Progenitor cell of endocrine pancreas (in vitro differentiated cells): ENCODE data around the gene C20orf204. TPM values are rescaled to one million over a fixed set of nuclear protein-coding genes. Genes with fewer than 3 reads are reported as not detected.

Source experiments
- DNase-seq: peaks from one replicate; pipeline ENCODE4 v3.0.0; 2021; ENCODE audit warnings: low spot score; ENCODE audit not compliant: unreplicated experiment
- H3K27ac Mint-ChIP-seq: 2 replicates; pipeline ENCODE4 v1.8.0; 2021; ENCODE audit warnings: mild to moderate bottlenecking, moderate library complexity, mixed read lengths
- H3K27me3 Mint-ChIP-seq: 2 replicates; pipeline ENCODE4 v1.8.0; 2021; ENCODE audit warnings: mixed read lengths
- H3K36me3 Mint-ChIP-seq: 2 replicates; pipeline ENCODE4 v1.8.0; 2022; ENCODE audit warnings: mixed read lengths; ENCODE audit not compliant: insufficient read depth
- H3K4me1 Mint-ChIP-seq: 2 replicates; pipeline ENCODE4 v1.8.0; 2021; ENCODE audit warnings: low read depth, mixed read lengths
- H3K4me3 Mint-ChIP-seq: 2 replicates; pipeline ENCODE4 v1.8.0; 2021; ENCODE audit warnings: low read depth, mild to moderate bottlenecking, moderate library complexity, mixed read lengths
- H3K9me3 Mint-ChIP-seq: 2 replicates; pipeline ENCODE4 v1.8.0; 2021; ENCODE audit warnings: low read depth, mixed read lengths
- total RNA-seq: library from RNA; stranded (reverse); gene quantifications from 2 replicates; pipeline ENCODE4 v1.2.1, GENCODE V29; 2021
- TF ChIP-seq, protein P1 (sequence below): fragments of 200-600 bp; sonication (generic); IDR thresholded peaks from one replicate; pipeline ENCODE4 v1.5.0; 2021; ENCODE audit warnings: antibody characterized with exemption, mild to moderate bottlenecking; ENCODE audit not compliant: unreplicated experiment

Gene C20orf204
- total RNA-seq, 1 donor from 2014 or later: 3.3 TPM

DNA sequence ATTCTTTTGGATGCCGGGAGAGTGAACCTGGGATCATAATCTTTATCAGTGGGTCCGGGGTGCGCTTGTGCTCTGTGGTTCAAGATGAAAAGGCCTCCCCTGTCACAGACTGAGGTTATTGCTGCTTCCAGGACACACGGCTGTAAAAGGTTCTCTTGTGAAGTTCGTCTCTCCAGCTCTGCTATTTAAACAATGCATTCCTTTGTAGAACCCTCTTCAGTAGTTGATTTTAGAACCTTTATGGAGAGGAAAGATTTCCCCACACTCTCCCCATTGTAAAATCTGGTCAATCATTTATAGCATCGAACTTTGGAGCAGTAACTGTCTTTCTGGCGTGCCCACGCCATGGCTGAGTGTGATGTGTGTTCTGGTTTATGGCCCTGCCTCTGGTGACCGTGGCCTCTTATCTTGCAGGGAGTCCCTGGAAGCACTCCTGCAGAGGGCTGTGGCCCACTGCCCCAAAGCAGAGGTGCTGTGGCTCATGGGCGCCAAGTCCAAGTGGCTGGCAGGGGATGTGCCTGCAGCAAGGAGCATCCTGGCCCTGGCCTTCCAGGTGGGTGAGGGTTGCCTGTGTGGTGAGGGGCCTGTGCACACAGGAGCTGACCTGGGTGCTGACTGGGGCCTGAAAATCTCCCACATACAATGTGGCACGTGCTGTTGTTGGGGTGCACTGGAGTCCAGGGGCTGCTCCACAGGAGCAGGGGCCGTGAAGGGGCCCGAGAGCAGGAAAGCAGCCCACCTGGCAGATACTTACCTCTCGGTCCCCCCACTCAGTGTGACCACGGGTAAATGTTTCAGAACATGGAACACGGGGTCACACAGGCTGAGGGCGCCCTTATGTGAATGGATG lies 11.6 kb upstream of the C20orf204 start:
- Mint-ChIP-seq H3K9me3 (no peaks in the 10 kb centered on the region), H3K27me3 (no peaks in the 10 kb centered on the region), H3K36me3 (peaks cover 13% of the 10 kb centered on the region), H3K4me1 (peaks cover 5% of the 10 kb centered on the region), H3K27ac (peak overlapping the region; percentile 62), H3K4me3 (no peak overlapping the region)
- TF ChIP-seq, protein P1, sequence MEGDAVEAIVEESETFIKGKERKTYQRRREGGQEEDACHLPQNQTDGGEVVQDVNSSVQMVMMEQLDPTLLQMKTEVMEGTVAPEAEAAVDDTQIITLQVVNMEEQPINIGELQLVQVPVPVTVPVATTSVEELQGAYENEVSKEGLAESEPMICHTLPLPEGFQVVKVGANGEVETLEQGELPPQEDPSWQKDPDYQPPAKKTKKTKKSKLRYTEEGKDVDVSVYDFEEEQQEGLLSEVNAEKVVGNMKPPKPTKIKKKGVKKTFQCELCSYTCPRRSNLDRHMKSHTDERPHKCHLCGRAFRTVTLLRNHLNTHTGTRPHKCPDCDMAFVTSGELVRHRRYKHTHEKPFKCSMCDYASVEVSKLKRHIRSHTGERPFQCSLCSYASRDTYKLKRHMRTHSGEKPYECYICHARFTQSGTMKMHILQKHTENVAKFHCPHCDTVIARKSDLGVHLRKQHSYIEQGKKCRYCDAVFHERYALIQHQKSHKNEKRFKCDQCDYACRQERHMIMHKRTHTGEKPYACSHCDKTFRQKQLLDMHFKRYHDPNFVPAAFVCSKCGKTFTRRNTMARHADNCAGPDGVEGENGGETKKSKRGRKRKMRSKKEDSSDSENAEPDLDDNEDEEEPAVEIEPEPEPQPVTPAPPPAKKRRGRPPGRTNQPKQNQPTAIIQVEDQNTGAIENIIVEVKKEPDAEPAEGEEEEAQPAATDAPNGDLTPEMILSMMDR: no peak
- no peak for DNase-seq

DNA sequence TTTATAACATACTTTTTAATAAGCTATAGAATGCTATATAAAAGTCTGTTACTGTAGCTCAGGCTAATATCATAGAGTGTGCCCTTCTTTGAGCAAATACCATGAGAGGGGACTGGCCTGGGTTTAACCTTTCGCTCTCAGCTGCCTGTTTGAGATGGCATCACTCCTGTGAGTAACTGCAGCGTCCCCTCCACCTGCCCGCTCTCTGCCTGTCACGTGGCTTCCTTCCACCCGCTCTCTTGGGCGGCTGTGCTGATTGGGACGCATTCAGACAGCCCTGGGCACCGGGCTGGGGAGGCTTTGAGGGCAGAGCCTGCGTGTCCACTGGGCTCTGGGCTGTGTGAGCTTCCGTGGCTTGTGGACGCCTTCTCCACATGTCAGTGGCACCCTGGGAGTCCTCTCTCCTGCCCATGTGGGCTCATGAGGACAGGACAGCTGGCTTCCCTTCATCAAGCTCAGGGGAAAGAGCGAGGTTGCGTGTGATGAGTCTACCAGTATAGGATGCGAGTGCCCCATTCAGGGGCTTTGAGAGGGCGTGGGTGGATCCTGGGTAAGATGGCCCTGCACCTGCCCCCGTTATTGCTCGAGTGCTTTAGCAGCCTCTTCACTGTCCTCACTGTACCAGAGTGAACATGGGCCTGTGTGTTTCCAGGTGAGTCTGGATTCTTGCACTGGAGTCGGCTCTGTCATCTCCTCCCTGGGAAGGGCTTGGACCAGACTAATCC lies 10.7 kb upstream of the C20orf204 start:
- no peaks in the 10 kb centered on the region for H3K27me3 Mint-ChIP-seq
- H3K36me3 Mint-ChIP-seq: peaks cover 13% of the 10 kb centered on the region
- H3K9me3 Mint-ChIP-seq: no peaks in the 10 kb centered on the region
- no peak overlapping the region for H3K27ac Mint-ChIP-seq
- TF ChIP-seq, protein P1: no peak
- H3K4me3 Mint-ChIP-seq: no peak overlapping the region
- peaks cover 5% of the 10 kb centered on the region for H3K4me1 Mint-ChIP-seq
- no peak for DNase-seq

DNA sequence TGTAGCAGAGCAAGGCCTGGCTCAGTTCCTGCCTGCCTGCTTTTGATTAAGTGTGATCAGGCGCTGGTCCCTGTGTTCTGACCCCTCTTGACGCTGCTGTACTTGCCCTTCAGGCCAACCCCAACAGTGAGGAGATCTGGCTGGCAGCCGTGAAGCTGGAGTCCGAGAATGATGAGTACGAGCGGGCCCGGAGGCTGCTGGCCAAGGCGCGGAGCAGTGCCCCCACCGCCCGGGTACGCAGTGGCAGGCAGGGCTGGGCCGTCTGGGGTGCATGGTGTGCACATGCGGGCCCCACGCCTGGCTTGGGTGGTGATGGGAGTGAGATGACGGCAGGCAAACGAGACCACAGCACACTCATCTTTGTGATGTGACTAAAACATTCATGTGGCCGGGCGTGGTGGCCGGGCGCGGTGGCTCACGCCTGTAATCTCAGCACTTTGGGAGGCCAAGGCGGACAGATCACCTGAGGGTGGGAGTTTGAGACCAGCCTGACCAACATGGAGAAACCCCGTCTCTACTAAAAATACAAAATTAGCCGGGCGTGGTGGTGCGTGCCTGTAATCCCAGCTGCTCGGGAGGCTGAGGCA lies 10.1 kb upstream of the C20orf204 start:
- no peak overlapping the region for H3K4me3 Mint-ChIP-seq

DNA sequence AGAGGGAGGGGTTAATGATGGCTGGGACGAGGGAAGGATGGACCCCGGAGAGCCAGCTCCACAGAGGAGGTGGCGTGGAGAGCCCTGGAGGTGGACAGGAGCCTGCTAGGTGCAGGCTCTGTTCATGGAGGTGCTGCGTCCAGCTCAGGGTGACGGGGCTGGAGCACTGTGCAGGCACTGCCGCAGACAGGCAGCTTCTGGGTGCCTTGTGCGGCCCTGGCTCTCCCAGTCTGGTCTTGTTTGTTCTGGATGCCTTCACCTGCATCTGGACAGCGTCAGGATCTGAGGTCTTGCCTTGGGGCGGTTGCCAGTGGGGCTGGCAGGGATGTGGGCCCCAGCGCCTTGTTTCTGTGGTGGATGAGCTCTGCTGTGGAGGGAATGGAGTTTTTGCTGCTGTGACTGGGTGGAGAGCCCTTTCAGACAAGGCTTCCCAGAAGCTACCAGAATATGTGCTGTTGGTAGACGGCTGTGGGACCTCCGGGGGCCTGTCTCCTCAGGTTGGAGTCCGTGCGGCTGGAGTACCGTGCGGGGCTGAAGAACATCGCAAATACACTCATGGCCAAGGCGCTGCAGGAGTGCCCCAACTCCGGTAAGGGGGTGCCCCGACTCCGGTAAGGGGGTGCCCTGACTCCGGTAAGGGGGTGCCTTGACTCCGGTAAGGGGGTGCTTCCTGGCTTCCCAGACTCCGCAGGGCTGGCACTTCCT lies 7.8 kb upstream of the C20orf204 start:
- Mint-ChIP-seq H3K4me1 (peaks cover 9% of the 10 kb centered on the region), H3K9me3 (no peaks in the 10 kb centered on the region), H3K36me3 (peaks cover 17% of the 10 kb centered on the region), H3K27ac (no peak overlapping the region), H3K27me3 (no peaks in the 10 kb centered on the region), H3K4me3 (no peak overlapping the region)
- DNase-seq: no peak
- TF ChIP-seq, protein P1: no peak

More for the DNA sequence above, 10.1 kb upstream of the C20orf204 start:
- no peaks in the 10 kb centered on the region for H3K27me3 Mint-ChIP-seq
- peaks cover 9% of the 10 kb centered on the region for H3K4me1 Mint-ChIP-seq
- H3K9me3 Mint-ChIP-seq: no peaks in the 10 kb centered on the region
- DNase-seq: no peak
- H3K36me3 Mint-ChIP-seq: peaks cover 17% of the 10 kb centered on the region
- no peak overlapping the region for H3K27ac Mint-ChIP-seq
- TF ChIP-seq, protein P1: no peak
